ENCODE measurements around the gene NASP.

The NASP gene

GRCh38 chr1:45557422-45557944 is 26.4 kb upstream of the NASP start:
- no peak for DNase-seq
- no peak overlapping the region for H3K4me3 Mint-ChIP-seq
- no peaks in the 10 kb centered on the region for H3K9me3 Mint-ChIP-seq
- no peaks in the 10 kb centered on the region for H3K27me3 Mint-ChIP-seq
- H3K36me3 Mint-ChIP-seq (ENCODE audit: low read depth) = peaks cover 67% of the 10 kb centered on the region
- peaks cover 29% of the 10 kb centered on the region for H3K4me1 Mint-ChIP-seq (ENCODE audit: low read depth)
- peak overlapping the region; percentile 62 for H3K27ac Mint-ChIP-seq

DNA sequence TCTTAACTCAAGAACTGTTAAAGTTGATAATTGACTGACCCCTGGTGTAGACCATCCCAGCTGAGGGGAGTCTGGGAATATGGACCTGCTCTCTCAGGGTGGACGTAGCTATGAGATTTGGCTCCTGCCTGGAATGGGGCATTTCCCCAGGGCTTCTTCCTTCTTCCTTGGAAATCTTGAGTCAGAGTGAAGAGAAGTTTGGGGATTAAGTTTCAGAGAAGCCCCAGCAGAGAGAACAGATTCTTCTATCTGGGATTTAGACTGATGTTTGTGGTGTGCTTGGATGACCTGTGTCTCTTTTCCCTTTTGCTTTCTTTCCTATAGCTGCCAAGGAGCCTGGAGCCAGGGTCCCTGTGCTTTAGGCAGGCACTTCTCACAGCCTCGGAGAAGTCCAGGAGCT is 20.0 kb upstream of the NASP start:
- Mint-ChIP-seq H3K4me3 (no peak overlapping the region), H3K9me3 (no peaks in the 10 kb centered on the region), H3K36me3 (ENCODE audit: low read depth) (peaks cover 86% of the 10 kb centered on the region), H3K27me3 (no peaks in the 10 kb centered on the region), H3K27ac (peak overlapping the region; percentile 75), H3K4me1 (ENCODE audit: low read depth) (peaks cover 14% of the 10 kb centered on the region)
- DNase-seq = no peak

- peak overlapping the region; percentile 13 for H3K27ac Mint-ChIP-seq
- peaks cover 3% of the 10 kb centered on the region for H3K4me1 Mint-ChIP-seq (ENCODE audit: low read depth)
- no peaks in the 10 kb centered on the region for H3K9me3 Mint-ChIP-seq
- DNase-seq = no peak
- H3K27me3 Mint-ChIP-seq = no peaks in the 10 kb centered on the region
- H3K4me3 Mint-ChIP-seq = no peak overlapping the region
- peaks cover 90% of the 10 kb centered on the region for H3K36me3 Mint-ChIP-seq (ENCODE audit: low read depth)
Measured at GRCh38 chr1:45566722-45567121, 17.1 kb upstream of the NASP start.

GRCh38 chr1:45567911-45568310 is 15.9 kb upstream of the NASP start:
- Mint-ChIP-seq H3K27ac (peak overlapping the region; percentile 14), H3K4me1 (ENCODE audit: low read depth) (no peaks in the 10 kb centered on the region), H3K36me3 (ENCODE audit: low read depth) (peaks cover 79% of the 10 kb centered on the region), H3K4me3 (no peak overlapping the region), H3K9me3 (no peaks in the 10 kb centered on the region), H3K27me3 (no peaks in the 10 kb centered on the region)
- no peak for DNase-seq

DNA sequence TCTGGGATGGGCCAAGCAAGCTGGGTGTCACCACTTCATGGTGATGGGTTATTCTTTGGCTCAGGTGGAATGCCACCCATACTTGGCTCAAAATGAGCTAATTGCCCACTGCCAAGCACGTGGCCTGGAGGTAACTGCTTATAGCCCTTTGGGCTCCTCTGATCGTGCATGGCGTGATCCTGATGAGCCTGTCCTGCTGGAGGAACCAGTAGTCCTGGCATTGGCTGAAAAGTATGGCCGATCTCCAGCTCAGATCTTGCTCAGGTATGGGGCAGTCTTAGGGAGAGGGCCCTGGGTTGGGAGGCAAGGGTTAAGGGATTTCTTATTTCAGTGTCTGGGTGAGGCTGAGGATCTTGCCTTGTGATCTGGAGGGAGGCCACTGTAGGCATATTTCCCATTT is 15.4 kb upstream of the NASP start:
- Mint-ChIP-seq H3K27me3 (no peaks in the 10 kb centered on the region), H3K27ac (peak overlapping the region; percentile 14), H3K4me1 (ENCODE audit: low read depth) (no peaks in the 10 kb centered on the region), H3K9me3 (no peaks in the 10 kb centered on the region), H3K36me3 (ENCODE audit: low read depth) (peaks cover 74% of the 10 kb centered on the region), H3K4me3 (no peak overlapping the region)
- no peak for DNase-seq

DNA sequence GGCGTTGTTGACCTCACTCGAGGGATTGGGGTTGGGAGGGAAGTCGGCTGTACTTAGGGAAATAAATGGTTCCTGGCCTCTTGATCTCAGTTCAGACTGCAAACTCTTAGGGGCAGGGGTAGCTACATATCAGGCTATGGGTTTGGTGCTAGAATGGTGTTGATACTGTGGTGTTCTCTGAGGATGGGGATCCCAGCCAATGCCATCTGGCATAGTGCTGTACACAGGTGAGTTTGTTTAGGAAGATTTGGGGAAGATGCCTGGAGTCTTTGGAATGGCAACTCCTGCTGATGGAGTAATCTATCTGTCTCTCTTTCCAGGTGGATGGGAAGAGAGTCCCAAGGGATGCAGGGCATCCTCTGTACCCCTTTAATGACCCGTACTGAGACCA is 14.3 kb upstream of the NASP start:
- Mint-ChIP-seq H3K4me1 (ENCODE audit: low read depth) (no peaks in the 10 kb centered on the region), H3K4me3 (no peak overlapping the region), H3K9me3 (no peaks in the 10 kb centered on the region), H3K27me3 (no peaks in the 10 kb centered on the region), H3K36me3 (ENCODE audit: low read depth) (peaks cover 65% of the 10 kb centered on the region), H3K27ac (peak overlapping the region; percentile 4)
- no peak for DNase-seq

DNA sequence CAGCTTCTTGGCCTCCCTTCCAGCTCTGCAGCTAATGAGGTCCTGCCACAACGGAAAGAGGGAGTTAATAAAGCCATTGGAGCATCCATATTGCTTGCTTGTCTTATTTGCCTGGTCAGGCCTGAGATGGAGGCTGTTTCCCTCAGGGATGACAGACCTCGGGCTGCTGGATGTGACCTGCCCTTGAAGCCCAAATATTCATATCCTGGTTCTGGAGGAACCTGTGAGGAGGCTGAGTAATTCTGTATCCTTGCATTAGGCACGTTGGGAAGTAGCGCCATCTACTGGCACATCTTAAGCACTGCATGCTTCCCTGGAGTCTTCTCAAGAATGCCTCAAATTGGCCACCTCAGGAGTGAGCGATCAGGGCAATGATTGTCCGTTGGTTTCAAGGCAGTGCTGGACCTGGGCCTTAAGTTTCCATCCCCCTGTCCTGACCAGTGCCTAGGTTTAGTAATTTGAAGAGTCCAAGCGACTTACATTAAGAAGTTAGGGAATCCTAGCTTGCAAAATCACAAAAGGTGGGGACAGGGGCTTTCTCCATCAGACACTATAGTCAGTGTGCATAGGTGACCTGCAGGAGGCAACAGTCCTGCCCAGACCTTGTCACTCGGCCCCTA is 13.8 kb upstream of the NASP start:
- no peaks in the 10 kb centered on the region for H3K4me1 Mint-ChIP-seq (ENCODE audit: low read depth)
- peak overlapping the region; percentile 4 for H3K27ac Mint-ChIP-seq
- DNase-seq = peak; percentile 77
- H3K4me3 Mint-ChIP-seq = no peak overlapping the region
- H3K9me3 Mint-ChIP-seq = no peaks in the 10 kb centered on the region
- peaks cover 65% of the 10 kb centered on the region for H3K36me3 Mint-ChIP-seq (ENCODE audit: low read depth)
- no peaks in the 10 kb centered on the region for H3K27me3 Mint-ChIP-seq

- DNase-seq = no peak
- Mint-ChIP-seq H3K27ac (no peak overlapping the region), H3K4me3 (no peak overlapping the region), H3K27me3 (no peaks in the 10 kb centered on the region), H3K4me1 (ENCODE audit: low read depth) (no peaks in the 10 kb centered on the region), H3K9me3 (no peaks in the 10 kb centered on the region), H3K36me3 (ENCODE audit: low read depth) (peaks cover 63% of the 10 kb centered on the region)
Measured at GRCh38 chr1:45570631-45571030, 13.2 kb upstream of the NASP start.

GRCh38 chr1:45573231-45573804 is 10.5 kb upstream of the NASP start:
- no peak for DNase-seq
- Mint-ChIP-seq H3K27ac (no peak overlapping the region), H3K36me3 (ENCODE audit: low read depth) (peaks cover 36% of the 10 kb centered on the region), H3K9me3 (no peaks in the 10 kb centered on the region), H3K4me3 (no peak overlapping the region), H3K27me3 (no peaks in the 10 kb centered on the region), H3K4me1 (ENCODE audit: low read depth) (no peaks in the 10 kb centered on the region)

DNA sequence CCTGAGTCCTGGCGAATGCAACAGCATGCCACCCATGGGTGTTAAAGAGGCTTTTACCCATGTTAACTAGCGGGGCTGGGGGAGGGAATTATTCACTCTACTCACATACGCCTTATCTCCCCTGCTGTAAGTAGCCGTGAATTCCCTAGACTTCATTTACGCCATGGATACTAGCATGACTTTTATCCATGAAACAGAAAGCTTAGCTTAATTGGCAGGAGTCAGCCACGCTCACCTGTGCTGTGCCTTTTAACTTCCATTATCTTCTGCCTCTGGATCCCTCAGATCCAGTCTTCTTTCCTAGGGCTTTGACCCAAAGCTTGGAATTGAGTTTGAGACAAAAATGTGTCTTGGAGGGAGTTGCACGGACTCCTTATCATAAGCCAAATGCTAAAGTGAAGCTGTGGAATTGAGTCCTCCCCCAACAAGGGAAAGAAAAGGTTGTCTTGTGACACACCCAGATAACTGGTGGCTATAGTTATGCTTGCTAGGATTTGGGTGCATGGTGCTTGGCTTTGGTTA is 9.7 kb upstream of the NASP start:
- H3K4me1 Mint-ChIP-seq (ENCODE audit: low read depth) = no peaks in the 10 kb centered on the region
- no peak overlapping the region for H3K27ac Mint-ChIP-seq
- H3K36me3 Mint-ChIP-seq (ENCODE audit: low read depth) = peaks cover 27% of the 10 kb centered on the region
- no peak for DNase-seq
- no peaks in the 10 kb centered on the region for H3K9me3 Mint-ChIP-seq
- no peak overlapping the region for H3K4me3 Mint-ChIP-seq
- H3K27me3 Mint-ChIP-seq = no peaks in the 10 kb centered on the region

GRCh38 chr1:45583264-45583665 is 576 bp upstream of the NASP start:
- H3K4me1 Mint-ChIP-seq (ENCODE audit: low read depth) = peaks cover 28% of the 10 kb centered on the region
- no peaks in the 10 kb centered on the region for H3K27me3 Mint-ChIP-seq
- H3K4me3 Mint-ChIP-seq = peak overlapping the region; percentile 99
- peaks cover 34% of the 10 kb centered on the region for H3K36me3 Mint-ChIP-seq (ENCODE audit: low read depth)
- DNase-seq = peak; percentile 92
- H3K27ac Mint-ChIP-seq = peak overlapping the region; percentile 99
- no peaks in the 10 kb centered on the region for H3K9me3 Mint-ChIP-seq

- H3K27me3 Mint-ChIP-seq = no peaks in the 10 kb centered on the region
- H3K27ac Mint-ChIP-seq = peak overlapping the region; percentile 99
- peaks cover 47% of the 10 kb centered on the region for H3K36me3 Mint-ChIP-seq (ENCODE audit: low read depth)
- peak overlapping the region; percentile 99 for H3K4me3 Mint-ChIP-seq
- DNase-seq = peak; percentile 90
- peaks cover 41% of the 10 kb centered on the region for H3K4me1 Mint-ChIP-seq (ENCODE audit: low read depth)
- H3K9me3 Mint-ChIP-seq = no peaks in the 10 kb centered on the region
Measured at GRCh38 chr1:45584351-45585109, 689 bp downstream of the NASP start.

DNA sequence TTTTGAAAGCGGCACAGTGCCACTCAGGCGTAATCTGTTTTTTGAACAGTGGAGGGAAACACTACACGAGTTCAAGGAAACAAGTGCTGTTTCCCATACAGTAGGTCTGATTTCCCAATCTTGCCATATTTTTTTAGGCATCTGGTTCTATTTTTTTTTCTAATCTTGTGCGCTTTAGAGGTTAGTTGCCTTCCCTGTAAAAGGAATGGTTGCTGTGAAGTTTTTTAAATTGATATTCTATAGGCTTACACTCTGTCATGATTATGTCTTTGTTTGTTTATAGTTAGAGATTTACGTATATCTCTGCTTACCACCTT is 1.2 kb downstream of the NASP start:
- Mint-ChIP-seq H3K9me3 (no peaks in the 10 kb centered on the region), H3K36me3 (ENCODE audit: low read depth) (peaks cover 52% of the 10 kb centered on the region), H3K27ac (peak overlapping the region; percentile 99), H3K4me3 (peak overlapping the region; percentile 99), H3K27me3 (no peaks in the 10 kb centered on the region), H3K4me1 (ENCODE audit: low read depth) (peaks cover 46% of the 10 kb centered on the region)
- DNase-seq = no peak

DNA sequence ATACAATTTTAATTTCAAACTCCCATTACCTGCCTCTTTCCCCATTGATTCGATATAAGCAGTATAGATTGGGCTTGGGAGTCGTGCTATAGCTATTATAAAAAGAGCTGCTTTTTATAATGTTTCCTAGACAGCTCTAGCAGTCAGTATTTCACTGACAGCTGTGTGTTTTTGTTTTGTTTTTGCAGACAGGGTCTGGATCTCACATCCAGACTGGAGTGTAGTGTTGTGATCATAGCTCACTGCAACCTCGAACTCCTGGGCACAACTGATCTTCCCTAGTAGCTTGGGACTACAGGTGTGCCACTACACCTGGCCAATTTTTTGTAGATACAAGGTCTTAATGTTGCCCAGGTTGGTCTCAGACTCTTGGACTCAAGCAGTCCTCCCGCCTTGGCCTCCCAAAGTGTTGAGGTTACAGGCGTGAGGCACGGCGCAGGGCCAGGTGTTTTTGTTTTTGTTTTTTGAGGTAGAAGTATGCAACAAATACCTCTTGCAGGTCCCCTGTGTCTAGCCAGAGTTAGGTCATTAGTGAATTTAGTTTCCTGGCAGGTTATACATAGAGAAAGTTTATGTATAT is 1.7 kb downstream of the NASP start:
- H3K36me3 Mint-ChIP-seq (ENCODE audit: low read depth) = peaks cover 56% of the 10 kb centered on the region
- H3K4me1 Mint-ChIP-seq (ENCODE audit: low read depth) = peaks cover 47% of the 10 kb centered on the region
- H3K9me3 Mint-ChIP-seq = no peaks in the 10 kb centered on the region
- no peaks in the 10 kb centered on the region for H3K27me3 Mint-ChIP-seq
- peak overlapping the region; percentile 99 for H3K4me3 Mint-ChIP-seq
- DNase-seq = peak; percentile 31
- H3K27ac Mint-ChIP-seq = peak overlapping the region; percentile 99

Data from activated T-cell treated with anti-CD3 and anti-CD28 coated beads, Interleukin-2, amount 50 U/mL, for 24 hours (primary cell).